ENCODE results near the gene SH2D3A. TPM values are rescaled to one million over a fixed set of nuclear protein-coding genes. Genes with fewer than 3 reads are reported as not detected.

The SH2D3A gene
- polyA plus RNA-seq, 3 donors: 0.11 TPM; not detected in 2

GRCh38 chr19:6713773-6714692 is 53.2 kb downstream of the SH2D3A start:
- Histone ChIP-seq H3K9me3 (replicated peaks in 1 of 2; ENCODE audit: control insufficient read depth in 1 of 2, insufficient read depth in 1 of 2, low read length in 2 of 2) (no peaks in the 10 kb centered on the region), H3K4me1 (ENCODE audit: control insufficient read depth in 1 of 2, insufficient read depth in 2 of 2, low read length in 2 of 2) (peaks cover 0 to under 1% of the 10 kb centered on the region in 2 donors), H3K27ac (ENCODE audit: low read depth in 1 of 2, low read length in 2 of 2) (no peak overlapping the region), H4K20me1 (ENCODE audit: insufficient read depth, low read length) (no peaks in the 10 kb centered on the region), H3K4me2 (replicated peaks; ENCODE audit: extremely low read depth, low read length, poor library complexity, severe bottlenecking) (no peak overlapping the region), H3K4me3 (replicated peaks in 1 of 3; ENCODE audit: low read depth in 2 of 3, low read length in 3 of 3) (no peak overlapping the region), H3K27me3 (ENCODE audit: control insufficient read depth in 2 of 2, insufficient read depth in 2 of 2, low read length in 2 of 2) (peaks cover 3 to 33% of the 10 kb centered on the region in 2 donors), H3K36me3 (replicated peaks in 1 of 2; ENCODE audit: control insufficient read depth in 1 of 2, insufficient read depth in 2 of 2, low read length in 2 of 2) (no peaks in the 10 kb centered on the region), H3K9ac (ENCODE audit: insufficient read depth, low read length, poor library complexity, severe bottlenecking) (no peak overlapping the region), H2AFZ (ENCODE audit: insufficient read depth, low read depth, low read length, poor library complexity, severe bottlenecking) (no peak overlapping the region), H3K79me2 (ENCODE audit: insufficient read depth, low read length) (no peaks in the 10 kb centered on the region)
- H3K4me3 Mint-ChIP-seq: no peak overlapping the region
- no peak for TF ChIP-seq CTCF (IDR thresholded peaks at IDR 0.05)
- H3K36me3 Mint-ChIP-seq: no peaks in the 10 kb centered on the region
- intact Hi-C loops (cut with micrococcal nuclease): loop anchor here in 1 of 2 donors (5.0 kb wide), 1 partner anchor 82 kb away; no protein-coding TSS in a partner anchor
- 79% methylated on average over 9 of the region's 24 CpGs for WGBS (ENCODE audit: insufficient coverage)
- H3K27me3 Mint-ChIP-seq (ENCODE audit: low read depth in 3 of 3): peaks cover 35 to 47% (median 40%) of the 10 kb centered on the region in 3 donors
- no peak overlapping the region for H3K27ac Mint-ChIP-seq
- peaks cover 0 to 16% (median 3%) of the 10 kb centered on the region in 7 donors for H3K9me3 Mint-ChIP-seq
- H3K4me1 Mint-ChIP-seq: peaks cover 9% of the 10 kb centered on the region
- no peak for DNase-seq

DNA sequence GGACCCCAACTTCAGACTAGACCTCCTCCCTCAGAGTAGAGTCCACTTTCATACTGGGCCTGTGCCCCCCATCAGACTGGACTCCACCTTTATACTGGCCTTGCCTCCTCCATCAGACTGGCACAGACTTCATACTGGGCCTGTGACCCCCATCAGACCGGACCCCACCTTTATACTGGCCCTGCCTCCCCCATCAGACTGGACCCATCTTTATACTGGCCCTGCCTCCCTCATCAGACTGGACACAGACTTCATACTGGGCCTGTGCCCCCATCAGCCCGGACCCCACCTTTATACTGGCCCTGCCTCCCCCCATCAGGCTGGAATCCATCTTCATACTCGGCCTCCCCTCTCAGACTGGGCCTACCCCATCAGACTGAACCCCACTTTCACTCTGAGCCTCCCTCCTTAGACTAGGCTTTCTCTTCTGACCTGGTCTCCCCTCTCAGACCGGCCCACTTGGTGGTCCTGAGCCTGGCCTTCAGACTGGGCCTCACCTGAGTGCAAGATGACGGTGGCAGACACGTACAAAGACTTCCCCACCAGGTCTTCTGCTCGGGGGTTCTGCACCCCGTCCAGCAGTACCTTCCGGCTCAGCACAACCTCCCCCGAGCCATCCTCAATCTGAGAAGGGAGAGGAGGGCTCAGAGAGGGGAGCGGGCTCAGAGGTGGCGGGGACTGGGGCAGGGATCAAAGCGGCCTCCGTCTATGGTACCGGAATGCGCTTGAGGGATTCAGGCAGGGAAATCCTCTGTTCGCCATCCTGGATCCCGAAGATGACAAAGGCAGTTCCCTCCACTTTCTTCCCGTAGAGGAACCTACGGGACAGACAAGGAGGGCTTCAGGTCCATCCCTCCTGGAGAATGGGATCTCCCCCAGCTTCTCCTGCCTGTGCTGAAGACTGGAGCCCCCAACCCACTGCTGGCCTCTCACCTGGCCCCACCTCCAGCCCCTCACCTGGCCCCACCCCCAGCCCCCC is 54.3 kb downstream of the SH2D3A start:
- peak overlapping the region in 1 of 7 donors; percentile 52 for H3K27ac Mint-ChIP-seq
- Histone ChIP-seq H3K4me2 (replicated peaks; ENCODE audit: extremely low read depth, low read length, poor library complexity, severe bottlenecking) (no peak overlapping the region), H3K27ac (ENCODE audit: low read depth in 1 of 2, low read length in 2 of 2) (no peak overlapping the region), H3K36me3 (replicated peaks in 1 of 2; ENCODE audit: control insufficient read depth in 1 of 2, insufficient read depth in 2 of 2, low read length in 2 of 2) (no peaks in the 10 kb centered on the region), H3K9ac (ENCODE audit: insufficient read depth, low read length, poor library complexity, severe bottlenecking) (no peak overlapping the region), H3K4me3 (replicated peaks in 1 of 3; ENCODE audit: low read depth in 2 of 3, low read length in 3 of 3) (no peak overlapping the region), H3K9me3 (replicated peaks in 1 of 2; ENCODE audit: control insufficient read depth in 1 of 2, insufficient read depth in 1 of 2, low read length in 2 of 2) (no peaks in the 10 kb centered on the region), H4K20me1 (ENCODE audit: insufficient read depth, low read length) (no peaks in the 10 kb centered on the region), H3K79me2 (ENCODE audit: insufficient read depth, low read length) (no peaks in the 10 kb centered on the region), H2AFZ (ENCODE audit: insufficient read depth, low read depth, low read length, poor library complexity, severe bottlenecking) (no peak overlapping the region), H3K4me1 (ENCODE audit: control insufficient read depth in 1 of 2, insufficient read depth in 2 of 2, low read length in 2 of 2) (no peaks in the 10 kb centered on the region), H3K27me3 (ENCODE audit: control insufficient read depth in 2 of 2, insufficient read depth in 2 of 2, low read length in 2 of 2) (peaks cover 3 to 33% of the 10 kb centered on the region in 2 donors)
- H3K36me3 Mint-ChIP-seq: no peaks in the 10 kb centered on the region
- WGBS (ENCODE audit: insufficient coverage): 97% methylated on average over 14 of the region's 20 CpGs
- peaks cover 45 to 57% (median 48%) of the 10 kb centered on the region in 3 donors for H3K27me3 Mint-ChIP-seq (ENCODE audit: low read depth in 3 of 3)
- H3K9me3 Mint-ChIP-seq: peaks cover 0 to 12% (median 0%) of the 10 kb centered on the region in 7 donors
- DNase-seq: no peak
- peaks cover 9% of the 10 kb centered on the region for H3K4me1 Mint-ChIP-seq
- no peak for TF ChIP-seq CTCF (IDR thresholded peaks at IDR 0.05)
- intact Hi-C loops (cut with micrococcal nuclease): loop anchor here in 1 of 2 donors (5.0 kb wide), 1 partner anchor 81 kb away; no protein-coding TSS in a partner anchor
- H3K4me3 Mint-ChIP-seq: no peak overlapping the region

Measured in CD14-positive monocyte (primary cell).